Omental fat pad (tissue), 4 donors: ENCODE measurements around the gene LINGO1. TPM values are rescaled to one million over a fixed set of nuclear protein-coding genes. Genes with fewer than 3 reads are reported as not detected.

Source experiments
- ATAC-seq: fragments of 150-250 bp; one replicate; pipeline ENCODE4 v1.9.1; 2016; ENCODE audit warnings: mild to moderate bottlenecking, moderate library complexity; ENCODE audit not compliant: low FRiP score
- DNase-seq: peaks from one replicate; pipeline ENCODE4 v3.0.0-alpha.2; 2019; ENCODE audit warnings: low spot score
- CTCF ChIP-seq, 3 donors: fragments of 450-650 bp; IDR thresholded peaks; one replicate each; pipeline ENCODE4 v1.5.1; 2016 to 2017; ENCODE audit warnings: antibody characterized with exemption in 3 of 3, mild to moderate bottlenecking in 3 of 3, moderate library complexity in 2 of 3
- total RNA-seq, 4 donors: library from RNA; depleted of rRNA; stranded (reverse); fragments of >200 nt; gene quantifications; one replicate each; pipeline ENCODE4 v1.1.0, GENCODE V29; 2016

Gene LINGO1
- total RNA-seq, 4 donors from 2014 or later, result 0.36 to 1.7 (median 0.69) TPM

- TF ChIP-seq CTCF (IDR thresholded peaks at IDR 0.05), result no peak
- DNase-seq, result no peak
- ATAC-seq, result no peak
Measured at GRCh38 chr15:77611767-77612166, 20.9 kb downstream of the LINGO1 start.

- TF ChIP-seq CTCF (IDR thresholded peaks at IDR 0.05), result no peak
- DNase-seq (no peak), ATAC-seq (no peak)
Measured at GRCh38 chr15:77610731-77611130, 22.0 kb downstream of the LINGO1 start.

GRCh38 chr15:77609558-77609957, 23.2 kb downstream of the LINGO1 start:
- DNase-seq, result no peak
- no peak for ATAC-seq
- no peak for TF ChIP-seq CTCF (IDR thresholded peaks at IDR 0.05)

- no peak for ATAC-seq
- TF ChIP-seq CTCF (IDR thresholded peaks at IDR 0.05), result no peak
- DNase-seq, result no peak
Measured at GRCh38 chr15:77608774-77609173, 23.9 kb downstream of the LINGO1 start.

- ATAC-seq (no peak), DNase-seq (no peak)
- no peak for TF ChIP-seq CTCF (IDR thresholded peaks at IDR 0.05)
Measured at GRCh38 chr15:77607894-77608261, 24.8 kb downstream of the LINGO1 start.

- no peak for TF ChIP-seq CTCF (IDR thresholded peaks at IDR 0.05)
- no peak for ATAC-seq
- no peak for DNase-seq
Measured at GRCh38 chr15:77607111-77607893, 25.4 kb downstream of the LINGO1 start.
